ENCODE measurements around the gene MARK3. TPM values are rescaled to one million over a fixed set of nuclear protein-coding genes. Genes with fewer than 3 reads are reported as not detected.

MARK3 gene
- total and polyA plus RNA-seq, 2 donors from 2014 or later: 39.8 to 83.1 TPM

- intact Hi-C loops (cut with DNase I): no loop called here
- Histone ChIP-seq H3K27me3 (ENCODE audit: control insufficient read depth, insufficient read depth, low read length) (no peaks in the 10 kb centered on the region), H3K36me3 (ENCODE audit: control insufficient read depth in 2 of 3, insufficient read depth in 3 of 3, low read length in 3 of 3) (no peaks in the 10 kb centered on the region), H3K9me3 (ENCODE audit: control insufficient read depth in 2 of 3, insufficient read depth in 1 of 3, low read length in 3 of 3) (no peaks in the 10 kb centered on the region), H3K9ac (ENCODE audit: low read length in 3 of 3) (no peak overlapping the region), H3K4me1 (ENCODE audit: control insufficient read depth in 2 of 3, insufficient read depth in 2 of 3, low read depth in 1 of 3, low read length in 3 of 3) (peaks cover 5 to 33% (median 28%) of the 10 kb centered on the region in 3 donors), H3K27ac (ENCODE audit: low read depth in 2 of 2, low read length in 2 of 2) (peak overlapping the region; percentile 5 to 19), H3K4me3 (ENCODE audit: low read length in 3 of 3) (no peak overlapping the region)
- FAIRE-seq (no peak), DNase-seq (peak in 1 of 5 donors; percentile 26)
- no peak for TF ChIP-seq CTCF (IDR thresholded peaks at IDR 0.05; ENCODE audit: borderline replicate concordance, extremely low read depth, insufficient read depth)
Measured at GRCh38 chr14:103398427-103399195, 13.4 kb downstream of the MARK3 start.

DNA sequence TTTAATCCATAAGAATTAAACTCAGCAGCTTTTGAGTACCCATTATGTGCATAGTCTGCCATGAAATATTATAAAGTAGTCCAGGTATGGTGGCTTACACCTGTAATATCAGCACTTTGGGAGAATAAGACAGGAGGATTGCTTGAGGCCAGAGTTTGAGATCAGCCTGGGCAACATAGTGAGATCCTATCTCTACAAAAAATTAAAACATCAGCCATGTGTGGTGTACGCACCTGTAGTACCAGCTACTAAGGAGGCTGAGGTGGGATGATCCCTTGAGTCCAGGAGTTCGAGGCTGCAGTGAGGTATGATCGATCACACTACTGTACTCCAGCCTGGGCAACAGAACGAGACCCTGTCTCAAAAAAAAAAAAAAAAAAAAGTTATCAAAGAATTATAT is 15.3 kb downstream of the MARK3 start:
- Histone ChIP-seq H3K4me3 (ENCODE audit: low read length in 3 of 3) (no peak overlapping the region), H3K27ac (ENCODE audit: low read depth in 2 of 2, low read length in 2 of 2) (no peak overlapping the region), H3K9ac (ENCODE audit: low read length in 3 of 3) (no peak overlapping the region), H3K36me3 (ENCODE audit: control insufficient read depth in 2 of 3, insufficient read depth in 3 of 3, low read length in 3 of 3) (no peaks in the 10 kb centered on the region), H3K27me3 (ENCODE audit: control insufficient read depth, insufficient read depth, low read length) (no peaks in the 10 kb centered on the region), H3K9me3 (ENCODE audit: control insufficient read depth in 2 of 3, insufficient read depth in 1 of 3, low read length in 3 of 3) (no peaks in the 10 kb centered on the region), H3K4me1 (ENCODE audit: control insufficient read depth in 2 of 3, insufficient read depth in 2 of 3, low read depth in 1 of 3, low read length in 3 of 3) (peaks cover 5 to 37% (median 21%) of the 10 kb centered on the region in 3 donors)
- intact Hi-C loops (cut with DNase I): no loop called here
- TF ChIP-seq CTCF (IDR thresholded peaks at IDR 0.05; ENCODE audit: borderline replicate concordance, extremely low read depth, insufficient read depth): no peak
- DNase-seq (no peak), FAIRE-seq (no peak)

- no peaks in the 10 kb centered on the region for H3K9me3 ChIP-seq (ENCODE audit: control insufficient read depth in 2 of 3, insufficient read depth in 1 of 3, low read length in 3 of 3)
- TF ChIP-seq CTCF (IDR thresholded peaks at IDR 0.05; ENCODE audit: borderline replicate concordance, extremely low read depth, insufficient read depth): no peak
- FAIRE-seq (no peak), DNase-seq (peak in 2 of 5 donors; percentile 46 to 50)
- no peak overlapping the region for H3K4me3 ChIP-seq (ENCODE audit: low read length in 3 of 3)
- H3K9ac ChIP-seq (ENCODE audit: low read length in 3 of 3): peak overlapping the region in 1 of 3 donors; percentile 47
- intact Hi-C loops (cut with DNase I): no loop called here
- peaks cover 5 to 37% (median 20%) of the 10 kb centered on the region in 3 donors for H3K4me1 ChIP-seq (ENCODE audit: control insufficient read depth in 2 of 3, insufficient read depth in 2 of 3, low read depth in 1 of 3, low read length in 3 of 3)
- no peaks in the 10 kb centered on the region for H3K36me3 ChIP-seq (ENCODE audit: control insufficient read depth in 2 of 3, insufficient read depth in 3 of 3, low read length in 3 of 3)
- peak overlapping the region; percentile 32 to 56 for H3K27ac ChIP-seq (ENCODE audit: low read depth in 2 of 2, low read length in 2 of 2)
- no peaks in the 10 kb centered on the region for H3K27me3 ChIP-seq (ENCODE audit: control insufficient read depth, insufficient read depth, low read length)
Measured at GRCh38 chr14:103401223-103402214, 16.3 kb downstream of the MARK3 start.
